ENCODE data around the gene FBXL14.

The FBXL14 gene

DNA sequence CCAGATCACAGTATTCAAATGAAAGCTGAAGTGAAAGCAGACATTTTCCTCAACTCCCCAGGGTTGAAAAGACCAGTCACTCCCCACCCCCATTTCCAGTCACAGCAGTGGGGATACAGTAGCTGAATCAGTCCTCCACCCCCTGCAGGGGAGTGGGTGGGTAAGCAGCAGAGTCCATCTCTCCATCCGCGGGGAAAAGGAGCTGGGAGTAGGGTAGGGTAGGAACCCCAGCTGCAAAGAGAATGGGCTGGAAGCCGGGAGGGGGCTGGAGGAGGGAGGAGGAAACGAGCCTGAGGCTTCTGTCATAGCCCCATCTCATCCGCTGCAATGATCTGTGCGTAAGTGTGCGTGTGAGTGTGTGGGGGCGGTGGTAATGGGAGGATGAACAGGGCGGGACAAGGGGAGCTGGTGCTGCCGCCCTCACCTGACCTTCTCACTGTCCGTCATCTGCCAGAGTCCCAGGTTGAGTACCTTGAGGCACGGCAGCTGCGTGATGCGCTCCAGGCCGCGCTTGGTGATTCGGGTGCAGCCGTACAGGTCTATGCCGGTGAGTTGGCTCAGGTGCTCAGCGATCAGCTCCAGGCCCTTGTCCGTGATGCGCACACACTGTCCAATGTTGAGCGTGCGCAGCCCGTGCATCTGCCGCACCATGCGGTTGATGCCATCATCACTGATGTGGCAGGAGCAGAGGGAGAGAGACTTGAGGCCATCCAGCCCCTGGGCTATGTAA lies 1.8 kb downstream of the FBXL14 start:
- DNase-seq = peak; percentile 54 to 63

DNA sequence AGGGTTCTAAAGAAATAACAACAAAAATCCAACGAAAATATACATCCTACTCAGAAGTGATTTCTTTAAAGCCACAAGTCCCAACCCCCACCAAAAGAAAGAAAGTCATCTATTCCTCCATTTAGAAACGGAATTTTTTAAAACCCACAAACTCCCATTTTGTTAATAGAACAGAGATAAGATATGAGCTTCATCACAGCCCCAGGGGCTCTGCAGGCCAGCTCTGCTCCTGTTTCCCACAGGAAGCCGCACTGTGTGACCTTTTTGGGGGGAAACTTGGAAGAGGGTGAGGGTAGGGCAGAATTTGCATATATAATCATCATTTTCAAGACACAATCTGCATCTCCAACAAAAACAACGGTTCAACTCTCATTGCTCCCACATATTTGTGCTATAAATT lies 2.8 kb downstream of the FBXL14 start:
- no peak for DNase-seq

DNA sequence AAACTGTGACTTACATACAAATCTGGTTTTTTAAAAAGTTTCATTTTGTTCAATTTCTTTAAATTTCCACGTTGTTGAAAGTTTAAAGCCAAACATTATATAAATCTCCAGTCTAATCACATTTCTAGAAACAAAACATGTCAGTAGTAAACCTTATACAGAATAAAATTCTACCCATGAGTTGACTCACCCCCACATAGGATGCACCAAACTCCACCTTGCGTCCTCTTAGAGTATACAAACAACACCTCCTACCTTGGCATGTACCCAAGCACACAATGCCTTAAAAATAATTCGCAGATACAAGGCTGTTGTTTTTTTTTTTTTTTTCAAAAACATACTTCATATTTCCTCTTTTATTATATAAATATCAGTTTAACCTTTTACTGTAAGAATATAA lies 3.3 kb downstream of the FBXL14 start:
- DNase-seq = peak; percentile 38 to 61

DNA sequence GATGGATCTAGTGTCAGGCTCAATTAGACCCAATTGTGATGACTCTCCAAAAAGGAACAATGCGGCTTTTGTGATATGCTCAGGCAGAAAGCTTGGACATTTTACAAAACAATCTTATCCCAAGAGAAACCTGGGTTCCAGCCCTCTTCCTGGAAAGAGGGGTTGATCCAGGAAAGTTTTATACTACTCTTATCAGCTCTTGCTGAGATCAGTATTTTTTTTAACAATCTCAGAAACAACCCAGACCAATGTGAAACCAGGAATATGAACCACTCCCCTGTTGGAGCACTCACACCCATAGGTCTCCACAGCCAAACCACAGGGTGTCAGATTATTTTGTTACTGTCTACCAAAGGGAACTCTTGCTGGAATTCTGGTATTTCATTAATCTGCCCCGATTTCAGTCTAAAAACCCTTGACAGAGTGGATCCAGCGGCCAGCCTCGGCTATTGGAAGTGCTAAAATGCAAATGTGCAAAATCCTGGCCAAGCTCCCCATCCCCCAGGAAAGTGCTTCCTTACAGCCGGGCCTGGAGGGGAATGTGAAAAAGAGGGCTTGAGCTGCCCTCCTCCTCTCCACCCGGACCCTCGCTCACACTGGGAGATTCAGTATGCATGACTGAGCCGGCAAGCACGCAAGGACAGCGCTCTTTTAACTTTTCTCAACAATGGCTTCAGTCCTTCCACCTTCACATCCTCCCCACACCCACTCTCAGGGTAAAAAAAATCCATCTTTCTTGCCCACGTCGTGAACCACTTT lies 4.0 kb downstream of the FBXL14 start:
- DNase-seq = no peak

DNA sequence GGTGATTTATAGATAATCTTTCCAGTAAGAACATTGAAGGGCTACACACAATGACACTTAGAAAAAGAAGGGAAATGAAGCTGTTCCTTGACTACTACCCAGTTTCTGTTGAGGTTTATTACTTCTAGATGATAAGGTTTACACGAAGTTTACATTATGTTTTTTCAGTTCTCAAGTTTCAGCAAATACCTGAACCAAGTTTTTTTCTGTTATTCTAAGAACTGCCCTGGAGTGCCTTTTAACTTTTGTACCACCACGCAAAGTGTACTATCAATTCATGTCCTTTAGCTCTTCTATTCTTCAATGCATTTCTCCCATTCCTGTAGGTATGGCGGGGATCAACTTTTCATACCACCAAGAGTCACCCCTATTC lies 5.8 kb downstream of the FBXL14 start:
- DNase-seq = no peak

DNA sequence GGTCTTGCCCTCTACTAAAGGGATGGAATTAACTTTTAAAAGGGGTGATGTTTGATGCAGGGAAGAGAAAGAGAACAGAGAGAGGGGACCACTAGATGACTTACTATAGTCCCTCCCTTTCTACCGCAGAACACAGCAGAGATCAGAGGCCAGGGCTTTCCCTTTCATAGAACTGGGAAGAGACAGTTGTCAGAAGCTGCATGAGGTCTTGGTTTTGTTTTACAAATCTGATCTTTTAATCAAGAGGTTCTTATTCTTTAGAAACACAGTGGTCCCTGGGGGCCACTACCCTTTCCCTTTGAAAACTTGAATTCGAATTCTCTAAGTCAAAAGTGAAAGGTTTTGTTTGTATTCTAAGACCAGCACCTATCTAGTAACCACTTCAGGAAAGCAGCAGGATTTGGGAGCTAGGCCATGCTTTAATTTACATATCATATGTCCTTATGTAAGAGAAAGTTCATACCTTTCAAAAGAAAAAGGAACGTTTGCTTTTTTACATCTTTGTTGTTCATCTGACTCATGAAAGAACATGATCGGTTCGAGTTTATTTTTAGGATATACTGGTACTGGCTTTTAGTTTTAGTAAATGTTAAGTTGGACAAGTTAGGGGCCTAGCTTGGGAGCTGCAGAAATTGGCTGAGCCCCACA lies 6.3 kb downstream of the FBXL14 start:
- DNase-seq = no peak

DNA sequence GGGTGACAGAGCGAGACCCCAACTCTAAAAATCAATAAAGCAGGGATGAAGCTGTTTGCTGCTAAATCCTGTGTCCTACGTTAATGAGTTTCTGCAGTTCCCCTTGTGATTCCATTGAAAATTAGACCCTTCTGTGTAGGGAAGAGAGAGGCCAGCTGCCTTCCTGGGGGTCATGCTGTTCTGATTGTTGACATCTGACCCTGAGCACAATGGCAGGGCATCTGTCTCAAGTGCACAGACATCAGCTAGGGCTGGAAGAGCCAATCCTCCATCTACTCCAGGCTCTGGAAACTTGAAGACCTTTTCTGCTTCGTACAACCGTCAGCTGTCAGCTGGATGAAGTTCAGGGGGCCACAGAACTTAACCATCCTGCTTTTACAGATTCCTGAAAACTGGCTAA lies 10.1 kb downstream of the FBXL14 start:
- no peak for DNase-seq

DNA sequence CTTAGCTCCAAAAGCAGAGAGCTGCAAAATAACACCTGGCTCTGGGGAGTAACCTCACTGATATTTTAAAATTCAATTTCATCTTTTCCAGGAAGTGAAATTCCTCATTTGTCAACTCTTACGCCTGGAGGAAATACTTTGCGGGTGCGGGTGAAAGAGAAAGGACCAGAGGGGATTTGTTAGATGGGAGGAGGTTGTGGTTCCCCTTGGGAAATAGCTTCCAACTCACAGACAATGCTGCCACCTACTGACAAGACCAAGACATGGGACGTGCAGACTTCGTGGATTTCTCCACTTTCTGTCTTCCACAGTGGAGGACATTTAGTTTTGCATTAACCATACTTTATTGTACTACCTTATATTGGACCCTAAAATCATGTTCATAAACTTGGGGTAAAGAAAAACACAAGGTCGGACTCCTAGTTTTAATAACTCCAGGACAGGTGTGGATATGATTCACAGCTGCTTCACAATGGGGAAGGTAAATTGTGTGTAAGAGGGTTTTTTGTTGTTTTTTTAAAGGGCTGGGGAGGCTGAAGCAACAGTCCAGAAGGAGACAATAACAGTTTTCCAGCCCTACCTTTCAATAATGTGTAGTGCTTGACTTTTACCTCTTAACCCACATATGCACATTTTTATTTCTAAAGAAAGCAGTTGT lies 10.8 kb downstream of the FBXL14 start:
- DNase-seq = peak; percentile 69 to 77

DNA sequence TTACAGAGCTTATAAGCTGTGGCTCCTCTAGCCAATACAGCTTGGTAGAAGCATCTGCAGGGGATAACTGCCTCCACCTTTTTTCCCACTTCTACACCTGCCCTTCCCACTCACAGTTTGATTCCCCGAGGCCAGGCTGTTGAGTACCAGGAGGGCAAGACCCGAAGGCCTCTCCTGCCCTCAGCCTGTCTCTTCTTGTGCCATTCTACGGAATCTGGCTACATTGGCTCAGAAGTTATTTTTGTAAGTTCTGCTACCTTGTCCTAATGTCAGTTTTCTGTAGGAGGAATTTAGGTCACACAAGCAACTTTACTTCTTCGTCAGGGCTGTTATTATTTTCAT lies 11.7 kb downstream of the FBXL14 start:
- DNase-seq = no peak

DNA sequence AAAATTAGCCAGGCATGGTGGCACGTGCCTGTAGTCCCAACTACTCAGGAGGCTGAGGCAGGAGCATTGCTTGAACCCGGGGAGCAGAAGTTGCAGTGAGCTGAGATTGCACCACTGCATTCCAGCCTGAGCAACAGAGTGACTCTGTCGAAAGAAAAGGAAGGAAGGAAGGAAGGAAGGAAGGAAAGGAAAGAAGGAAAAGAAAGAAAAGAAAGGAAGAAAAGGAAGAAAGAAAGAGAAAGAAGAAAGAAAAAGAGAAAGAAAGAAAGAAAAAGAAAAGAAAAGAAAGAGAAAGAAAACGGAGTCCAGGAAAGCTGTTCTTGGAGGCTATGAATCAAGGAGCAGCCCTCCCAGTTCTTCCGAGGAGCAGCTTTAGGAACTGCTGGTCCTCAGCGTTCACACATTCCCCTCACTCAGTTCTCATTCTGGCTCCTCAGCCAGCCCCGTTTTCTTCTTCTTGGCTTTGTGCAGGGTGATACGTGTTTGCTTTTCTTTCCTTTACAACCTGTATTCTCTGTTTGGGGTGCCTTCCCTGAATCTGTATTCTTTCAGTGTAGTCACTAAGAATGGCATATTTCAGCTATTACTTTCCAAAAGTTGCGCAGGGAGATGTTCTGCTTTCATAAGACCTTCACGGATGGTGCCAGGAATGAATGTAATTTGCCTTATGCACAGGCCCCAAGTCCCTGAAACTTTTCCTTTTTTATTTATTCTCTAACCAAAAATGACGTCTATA lies 12.2 kb downstream of the FBXL14 start:
- DNase-seq = no peak

DNA sequence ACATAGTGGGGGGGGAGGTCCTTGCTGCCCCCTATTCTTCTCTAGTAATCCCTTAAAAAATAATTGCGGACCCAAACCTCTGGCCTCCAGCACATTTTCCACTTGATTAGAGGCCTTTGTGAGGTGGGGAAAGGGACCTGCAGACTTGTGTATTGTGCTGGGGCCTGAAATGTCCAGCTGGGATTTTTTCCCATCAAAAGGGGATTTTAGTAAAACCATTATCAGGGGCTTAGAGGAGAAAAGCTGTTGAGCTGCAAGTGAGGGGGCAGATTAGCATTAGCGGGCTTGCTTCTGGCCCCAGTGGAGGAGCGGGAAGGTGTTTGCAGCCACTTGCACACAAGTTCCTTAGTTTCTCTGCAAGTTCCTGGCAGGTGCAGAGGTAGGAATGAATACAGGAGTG lies 13.9 kb downstream of the FBXL14 start:
- DNase-seq = no peak

DNA sequence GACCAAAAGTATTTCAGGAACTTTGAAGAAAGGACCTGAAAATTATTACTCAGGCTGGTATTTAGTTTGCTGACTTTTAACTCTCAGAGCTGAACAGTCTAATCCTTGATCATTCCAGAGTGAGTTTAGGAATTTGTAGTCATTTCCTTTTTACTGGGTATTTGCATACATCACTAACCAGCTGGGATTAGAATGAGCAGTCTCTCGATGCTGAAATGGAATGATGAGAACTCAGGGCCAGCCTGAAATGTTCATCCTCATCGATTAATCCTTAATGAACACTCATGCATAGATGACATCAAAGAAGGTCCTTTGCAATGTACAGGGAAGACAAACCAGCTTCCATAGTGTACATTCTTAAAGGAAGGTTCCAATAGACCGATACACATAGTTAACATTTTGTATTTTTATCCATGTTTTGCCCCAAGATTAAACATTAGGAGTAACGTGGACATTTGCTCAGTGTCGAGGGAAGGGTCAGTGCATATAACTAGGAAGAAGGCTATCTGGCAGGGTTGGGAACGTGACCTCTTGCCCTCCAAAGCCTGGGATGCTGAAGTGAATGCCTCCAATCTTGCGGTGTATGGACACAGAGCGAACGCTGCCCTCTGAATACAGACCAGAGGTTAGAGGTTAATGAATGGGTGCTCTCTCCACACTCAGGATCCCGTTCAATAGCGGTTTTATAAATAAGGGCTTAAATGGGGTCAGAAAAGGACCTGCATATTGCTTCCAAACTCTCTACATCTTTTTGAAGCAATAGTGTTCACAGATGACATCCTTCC lies 14.5 kb downstream of the FBXL14 start:
- DNase-seq = no peak

DNA sequence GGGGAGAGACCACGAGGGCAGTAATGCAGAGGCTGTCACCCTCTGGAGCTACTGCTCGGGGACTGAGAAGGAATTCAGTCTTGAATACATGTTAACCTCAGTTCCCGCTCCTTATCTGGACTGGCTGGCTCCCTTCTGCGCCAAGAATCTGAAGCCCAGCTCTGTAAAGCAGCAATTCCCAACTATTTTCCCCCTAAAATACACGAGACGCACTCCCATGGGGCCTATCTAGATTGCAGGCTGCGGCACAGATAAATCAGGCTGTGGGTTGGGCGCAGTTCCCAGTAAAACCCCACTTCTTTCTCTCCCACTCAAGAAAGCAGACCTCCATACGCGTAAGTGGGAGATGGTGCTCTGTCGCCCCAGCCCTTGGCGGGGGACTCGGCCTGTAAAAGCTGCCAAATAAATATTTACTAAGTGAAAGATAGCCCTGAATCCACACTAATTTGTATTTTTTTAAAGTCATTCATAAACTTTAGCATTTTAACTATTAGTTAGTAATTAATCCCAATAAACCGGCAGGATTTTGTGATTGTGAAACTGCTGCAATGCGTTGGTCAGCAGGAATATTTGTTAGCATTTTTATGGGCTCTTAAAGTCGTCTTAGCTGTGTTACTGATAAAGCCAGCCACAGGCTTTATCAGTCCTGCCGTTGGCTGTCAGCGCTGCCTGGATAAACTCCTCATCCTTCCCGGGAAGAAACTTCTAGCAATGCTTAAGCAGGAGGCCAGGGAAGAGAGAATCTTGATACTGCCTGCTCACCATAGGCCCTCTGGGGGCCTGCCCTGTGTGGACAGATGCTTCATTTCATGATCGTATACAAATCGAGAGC lies 17.8 kb downstream of the FBXL14 start:
- no peak for DNase-seq

DNA sequence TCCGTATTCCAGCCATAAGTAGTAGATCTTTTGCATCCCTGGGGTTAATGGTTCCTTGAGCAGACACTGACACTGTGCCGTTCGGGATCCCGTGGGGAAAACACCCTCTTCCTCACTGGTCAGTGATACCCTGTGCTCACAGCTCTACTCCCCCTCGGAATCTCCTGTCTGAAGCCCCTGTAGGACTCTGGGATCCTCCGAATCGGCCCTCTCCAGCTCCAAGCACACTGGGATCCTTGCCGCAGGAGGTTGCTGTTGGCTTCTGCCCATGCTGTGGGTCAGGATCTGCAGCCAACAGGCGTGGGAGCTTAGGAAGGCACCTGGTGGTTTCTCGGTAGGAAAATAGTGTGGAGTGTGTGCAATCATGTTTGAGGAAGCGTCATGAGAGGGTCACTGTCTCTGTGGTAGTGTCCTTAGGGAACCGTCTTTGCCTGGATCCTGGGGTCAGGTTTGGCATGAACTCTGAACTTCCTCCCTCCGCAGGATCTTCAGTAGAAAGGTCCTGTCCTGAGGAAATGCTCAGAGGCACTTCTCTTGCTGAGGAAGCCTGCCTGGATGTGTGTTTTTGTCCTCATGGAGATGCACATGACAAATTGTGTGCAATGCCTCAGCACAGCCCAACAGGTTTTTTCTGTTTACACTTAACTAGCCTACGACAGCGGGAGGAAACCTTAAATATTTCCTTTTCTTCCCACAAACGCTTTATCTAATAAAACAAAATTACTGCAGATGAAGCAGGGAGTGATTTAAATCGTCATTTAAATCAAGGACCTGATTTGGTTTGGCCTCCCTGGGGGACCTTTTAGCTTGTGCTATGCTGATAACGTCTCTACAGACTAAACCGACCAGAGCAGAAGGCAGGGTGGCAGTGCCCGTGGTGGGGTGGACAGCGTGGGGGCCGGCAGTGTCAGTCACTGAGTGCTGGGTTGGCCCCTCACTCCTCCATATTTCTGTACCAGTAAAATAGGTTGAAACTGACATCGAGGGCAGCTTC lies 18.7 kb downstream of the FBXL14 start:
- no peak for DNase-seq

DNA sequence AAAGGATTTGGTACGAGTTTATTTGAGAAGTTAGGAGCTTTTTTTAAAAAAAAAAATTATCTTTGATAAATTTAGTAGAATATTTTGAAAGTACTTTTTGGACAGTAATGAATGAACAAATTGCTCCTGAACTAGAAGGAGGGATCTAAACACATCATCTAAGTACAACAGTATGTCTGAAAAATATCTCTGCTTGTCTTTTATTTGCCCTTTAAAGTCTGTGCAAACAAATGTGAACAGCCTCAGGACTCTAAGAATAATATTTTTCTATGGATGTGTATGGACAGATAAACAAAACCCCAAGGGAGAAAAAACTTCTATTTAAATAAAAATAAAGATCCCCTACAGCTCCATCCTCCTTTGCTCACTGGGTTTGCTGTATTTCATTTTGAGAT lies 19.5 kb downstream of the FBXL14 start:
- no peak for DNase-seq

DNA sequence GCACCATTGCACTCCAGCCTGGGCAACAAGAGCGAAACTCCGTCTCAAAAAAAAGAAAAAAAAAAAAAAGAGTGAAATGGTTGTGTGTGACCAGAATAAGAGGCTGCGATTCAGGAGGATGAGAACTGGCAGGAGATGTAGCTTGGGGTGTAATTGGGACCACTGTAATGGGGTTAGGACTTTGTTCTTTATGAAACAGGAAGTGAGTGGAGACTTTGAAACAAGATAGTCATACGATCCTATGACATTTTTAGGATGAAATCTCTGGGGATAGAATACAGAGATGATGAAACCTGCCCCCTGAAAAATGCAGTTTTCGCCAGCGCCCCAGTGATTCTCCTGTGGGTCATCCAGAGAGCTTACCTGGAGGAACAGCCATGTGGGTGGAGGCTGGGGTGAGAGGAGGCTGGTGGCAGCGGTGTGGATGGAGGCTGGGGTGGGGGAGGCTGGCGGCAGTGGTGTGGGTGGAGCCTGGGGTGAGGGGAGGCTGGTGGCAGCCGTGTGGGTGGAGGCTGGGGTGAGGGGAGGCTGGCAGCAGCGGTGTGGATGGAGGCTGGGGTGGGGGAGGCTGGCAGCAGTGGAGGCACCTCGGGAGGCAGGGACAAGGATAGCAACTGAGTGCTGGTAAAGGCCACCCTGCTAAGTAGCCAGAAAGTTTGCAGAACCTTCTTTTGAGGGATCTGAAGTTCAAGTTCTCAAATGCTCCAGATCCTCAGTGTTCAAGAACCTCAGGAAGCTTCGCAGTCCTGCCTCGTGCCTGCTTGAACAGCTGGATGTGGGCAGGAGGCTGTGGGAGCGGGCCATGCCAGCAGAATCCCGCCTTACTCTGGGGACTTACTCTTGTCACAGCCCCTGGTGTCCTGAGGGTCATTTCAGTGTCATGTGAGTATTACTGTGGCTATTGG lies 20.2 kb downstream of the FBXL14 start:
- DNase-seq = no peak

DNA sequence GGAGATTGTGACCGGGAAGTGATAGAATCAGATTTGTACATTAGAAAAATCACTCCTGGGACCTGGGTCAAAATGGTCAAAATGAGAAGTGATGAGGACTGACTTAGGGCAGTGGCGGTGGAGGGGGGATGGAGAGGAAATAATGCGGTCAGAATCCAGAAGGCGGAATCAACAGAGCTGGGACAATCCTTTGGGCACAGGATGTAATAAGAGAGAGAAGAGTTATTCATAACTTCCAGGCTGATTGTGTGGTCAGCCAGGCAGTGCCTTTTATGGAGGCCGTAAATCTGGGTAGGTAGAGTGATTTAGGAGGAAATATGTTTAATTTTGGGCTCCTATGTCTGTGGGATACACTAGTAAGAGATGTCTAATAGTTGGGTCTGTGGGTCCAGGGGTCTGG lies 21.6 kb downstream of the FBXL14 start:
- no peak for DNase-seq

DNA sequence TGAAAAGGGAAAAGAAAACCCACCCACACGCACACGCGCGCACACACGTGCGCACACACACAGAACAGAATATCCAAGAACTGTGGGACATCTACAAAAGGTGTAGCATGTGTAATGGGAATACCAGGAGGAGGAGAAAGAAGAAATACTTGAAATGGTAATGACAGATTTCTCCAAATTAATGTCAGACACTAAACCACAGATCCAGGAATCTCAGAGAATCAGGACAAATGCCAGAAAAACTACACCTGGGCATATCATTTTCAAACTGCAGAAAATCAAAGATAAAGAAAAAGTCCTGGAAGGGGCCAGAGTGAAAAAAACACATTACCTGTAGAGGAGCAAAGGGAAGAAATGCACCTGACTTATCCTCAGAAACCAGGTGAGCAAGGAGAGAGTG lies 26.5 kb downstream of the FBXL14 start:
- DNase-seq = no peak

Measured in CD4-positive, alpha-beta T cell treated with Interleukin-1 beta for 1 hour (primary cell).